Gastroesophageal sphincter (tissue), 4 donors: ENCODE results near the gene NBAS. TPM values are rescaled to one million over a fixed set of nuclear protein-coding genes. Genes with fewer than 3 reads are reported as not detected.

ENCODE experiments used
- ATAC-seq: fragments of 150-250 bp; one replicate; pipeline ENCODE4 v1.9.1; 2016; ENCODE audit warnings: mild to moderate bottlenecking, moderate library complexity
- H3K27ac ChIP-seq, 4 donors: fragments of 200-600 bp; sonication (generic) in 3 of 4; 1 replicate in 3 of 4; 2 replicates in 1 of 4; pipeline ENCODE4 v1.5.1; 2016 to 2019
- H3K27me3 ChIP-seq: fragments of 200-600 bp; sonication (generic); one replicate; pipeline ENCODE4 v1.5.1; 2019
- H3K36me3 ChIP-seq, 2 donors: fragments of 200-600 bp; sonication (generic); one replicate each; pipeline ENCODE4 v1.5.1; 2019; ENCODE audit warnings: control low read depth in 1 of 2
- H3K4me1 ChIP-seq, 3 donors: fragments of 200-600 bp; sonication (generic); 1 replicate in 2 of 3; 2 replicates in 1 of 3; pipeline ENCODE4 v1.5.1; 2016 to 2019; ENCODE audit warnings: control low read depth in 2 of 3
- H3K4me3 ChIP-seq, 2 donors: fragments of 200-600 bp; sonication (generic); one replicate each; pipeline ENCODE4 v1.5.1; 2019; ENCODE audit warnings: mild to moderate bottlenecking in 1 of 2, moderate library complexity in 1 of 2
- H3K9me3 ChIP-seq, 3 donors: fragments of 200-600 bp; sonication (generic); one replicate each; pipeline ENCODE4 v1.5.1; 2017 to 2019; ENCODE audit warnings: control low read depth in 2 of 3
- CTCF ChIP-seq, 4 experiments: fragments of 200-600 bp in 2 of 4; fragments of 450-650 bp in 2 of 4; sonication (generic) in 1 of 4; IDR thresholded peaks; one replicate each; pipeline ENCODE4 v1.5.1; 2017 to 2019; ENCODE audit warnings: antibody characterized with exemption in 4 of 4, mild to moderate bottlenecking in 2 of 4, moderate library complexity in 2 of 4
- EP300 ChIP-seq: sonication (generic); formaldehyde crosslinking; IDR thresholded peaks from one replicate; pipeline ENCODE4 v1.6.1; 2017; ENCODE audit warnings: antibody characterized with exemption, mild to moderate bottlenecking
- POLR2A ChIP-seq, 2 donors: fragments of 450-650 bp; IDR thresholded peaks; one replicate each; pipeline ENCODE4 v1.6.1; 2017; ENCODE audit warnings: antibody characterized with exemption in 2 of 2, mild to moderate bottlenecking in 2 of 2, moderate library complexity in 1 of 2
- POLR2AphosphoS5 ChIP-seq: sonication (generic); formaldehyde crosslinking; IDR thresholded peaks from one replicate; pipeline ENCODE4 v1.6.1; 2017; ENCODE audit warnings: antibody characterized with exemption
- WGBS, 2 donors: methylation state at CpG; one replicate each; pipeline ENCODE4 v1.1.5; 2018; ENCODE audit warnings: low coverage in 1 of 2; 5-methylcytosine and 5-hydroxymethylcytosine counted together
- total RNA-seq, 4 donors: library from RNA; depleted of rRNA; stranded (reverse); fragments of >200 nt; gene quantifications; one replicate each; pipeline ENCODE4 v1.1.0, GENCODE V29; 2016

NBAS gene
- total RNA-seq, 4 donors from 2014 or later: 34.9 to 50.9 (median 40.4) TPM

DNA sequence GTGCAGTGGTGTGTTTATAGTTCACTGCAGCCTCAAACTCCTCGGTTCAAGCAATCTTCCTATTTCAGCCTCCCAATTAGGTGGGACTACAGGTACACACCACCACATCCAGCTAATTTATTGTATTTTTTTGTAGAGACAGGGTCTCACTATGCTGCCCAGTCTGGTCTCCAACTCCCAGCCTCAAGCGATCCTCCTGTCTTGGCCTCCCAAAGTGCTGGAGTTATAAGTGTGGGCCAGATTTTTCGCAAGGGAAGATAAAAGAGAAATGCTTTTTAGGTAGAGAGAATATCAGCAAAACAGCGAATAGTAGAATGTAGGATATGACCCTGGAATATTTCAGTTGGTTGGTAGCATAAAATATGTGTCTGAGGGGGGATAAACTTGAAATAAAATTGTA, 34.8 kb upstream of the NBAS start:
- Histone ChIP-seq H3K27me3 (no peaks in the 10 kb centered on the region), H3K4me3 (no peak overlapping the region), H3K36me3 (peaks cover 15 to 58% of the 10 kb centered on the region in 2 donors), H3K4me1 (peaks cover 0 to 34% (median 13%) of the 10 kb centered on the region in 3 donors), H3K27ac (no peak overlapping the region), H3K9me3 (no peaks in the 10 kb centered on the region)
- TF ChIP-seq EP300 (no peak), POLR2AphosphoS5 (no peak), POLR2A (IDR thresholded peaks at IDR 0.05) (no peak), CTCF (IDR thresholded peaks at IDR 0.05) (no peak)
- WGBS, 2 donors: 97 to 100% methylated on average over 3 to 4 of the region's 4 CpGs
- ATAC-seq: no peak

DNA sequence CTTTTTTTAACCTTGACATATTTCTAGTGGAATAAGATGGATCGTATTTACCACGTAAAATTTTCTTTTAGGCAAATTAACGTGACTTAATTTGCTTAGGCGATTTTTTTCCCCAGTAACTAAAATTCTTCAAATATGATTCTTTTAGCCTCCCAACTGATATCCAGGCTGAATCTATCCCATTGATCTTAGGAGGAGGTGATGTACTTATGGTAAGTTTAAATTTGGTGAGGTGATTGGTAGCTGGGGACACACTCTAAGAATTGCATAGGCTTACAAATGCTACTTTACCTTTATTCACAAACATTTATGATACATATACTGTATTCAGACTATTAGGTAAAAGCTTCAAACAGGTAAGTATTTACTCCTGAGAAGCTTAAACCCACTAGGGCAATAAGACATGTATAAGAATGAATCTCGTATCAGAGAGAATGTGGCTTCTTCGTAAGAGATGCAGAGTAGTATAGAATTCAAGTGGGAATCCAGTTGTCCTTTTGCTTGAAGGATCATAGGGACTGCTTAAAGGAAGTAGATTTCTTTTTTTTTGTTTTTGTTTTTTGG, 34.3 kb upstream of the NBAS start:
- H3K27me3 ChIP-seq: no peaks in the 10 kb centered on the region
- ATAC-seq: no peak
- no peak overlapping the region for H3K27ac ChIP-seq
- no peak overlapping the region for H3K4me3 ChIP-seq
- peaks cover 0 to 35% (median 13%) of the 10 kb centered on the region in 3 donors for H3K4me1 ChIP-seq
- WGBS, 2 donors: 95 to 98% methylated on average over 6 of the region's 6 CpGs
- peaks cover 15 to 53% of the 10 kb centered on the region in 2 donors for H3K36me3 ChIP-seq
- TF ChIP-seq POLR2AphosphoS5 (no peak), POLR2A (IDR thresholded peaks at IDR 0.05) (no peak), CTCF (IDR thresholded peaks at IDR 0.05) (no peak), EP300 (no peak)
- H3K9me3 ChIP-seq: no peaks in the 10 kb centered on the region

DNA sequence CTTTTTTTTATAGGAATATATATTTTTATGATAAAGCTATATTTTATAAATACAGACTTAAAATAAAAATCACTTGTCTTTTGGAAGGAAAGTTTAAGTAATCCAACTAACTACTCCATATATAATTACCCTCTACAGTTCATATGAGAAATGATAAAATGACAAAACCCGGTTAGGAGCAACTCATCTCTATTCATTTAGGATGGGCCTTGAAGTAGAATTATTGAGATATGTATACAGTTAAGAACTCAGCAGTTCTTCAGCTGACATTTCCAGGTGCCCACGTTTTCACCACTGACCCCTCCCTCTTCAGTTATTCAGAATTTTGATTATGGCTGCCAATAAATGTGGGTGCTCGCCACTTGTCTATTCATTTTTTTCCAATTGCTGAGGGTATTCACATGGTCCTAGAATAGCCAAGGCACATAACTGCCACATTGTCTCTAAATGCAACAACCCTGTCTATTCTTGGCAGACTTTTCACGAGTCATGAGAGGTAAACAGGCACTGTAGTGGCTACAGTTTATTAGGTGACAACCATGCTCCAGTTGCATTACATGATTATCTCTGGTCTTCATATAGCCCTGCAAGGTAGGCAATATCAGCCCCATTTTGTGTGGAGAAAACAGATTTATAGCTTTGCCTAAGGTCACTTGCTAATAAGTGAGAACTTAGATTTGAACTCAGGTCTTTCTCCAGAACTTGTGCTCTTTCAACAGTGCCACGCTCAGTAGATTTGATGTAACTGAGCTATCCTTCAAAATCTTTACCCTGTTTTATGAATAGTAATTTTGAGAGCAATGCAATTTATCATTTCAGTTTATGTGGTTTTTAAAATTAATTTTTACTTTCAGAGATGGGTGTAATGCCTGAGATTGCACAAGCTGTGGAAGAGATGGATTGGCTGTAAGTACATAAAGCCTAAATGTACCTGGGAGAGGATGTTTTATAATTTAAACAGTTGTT, 33.4 kb upstream of the NBAS start:
- Histone ChIP-seq H3K9me3 (no peaks in the 10 kb centered on the region), H3K27me3 (no peaks in the 10 kb centered on the region), H3K36me3 (peaks cover 7 to 45% of the 10 kb centered on the region in 2 donors), H3K4me1 (peaks cover 0 to 35% (median 13%) of the 10 kb centered on the region in 3 donors), H3K4me3 (no peak overlapping the region), H3K27ac (no peak overlapping the region)
- TF ChIP-seq CTCF (IDR thresholded peaks at IDR 0.05): no peak
- TF ChIP-seq POLR2A (IDR thresholded peaks at IDR 0.05): no peak
- TF ChIP-seq POLR2AphosphoS5: no peak
- no peak for TF ChIP-seq EP300
- WGBS, 2 donors: 59 to 61% methylated on average over 4 to 5 of the region's 5 CpGs
- no peak for ATAC-seq

DNA sequence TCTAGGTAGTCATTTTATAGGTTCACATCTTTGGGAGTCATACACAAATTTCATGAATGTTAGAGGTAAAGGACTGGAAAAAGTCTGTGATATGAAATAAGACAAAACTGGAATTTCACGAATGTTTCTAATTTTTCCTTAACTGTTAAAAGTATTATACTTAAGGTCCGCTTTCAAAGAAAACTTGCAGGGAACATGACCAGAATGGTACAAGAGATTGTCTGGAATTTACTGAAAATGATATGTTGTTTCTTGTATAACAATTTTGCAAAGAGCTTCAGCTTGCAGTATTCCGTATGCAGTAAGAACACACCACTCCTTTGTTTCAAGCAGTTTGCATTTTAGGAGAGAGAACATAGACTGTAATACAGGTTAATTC, 32.2 kb upstream of the NBAS start:
- H3K4me3 ChIP-seq: peak overlapping the region in 1 of 2 donors; percentile 94
- H3K36me3 ChIP-seq: peaks cover 7 to 32% of the 10 kb centered on the region in 2 donors
- peaks cover 0 to 35% (median 13%) of the 10 kb centered on the region in 3 donors for H3K4me1 ChIP-seq
- WGBS, 2 donors: 81 to 82% methylated on average over 3 of the region's 3 CpGs
- ATAC-seq: no peak
- H3K27me3 ChIP-seq: no peaks in the 10 kb centered on the region
- no peak overlapping the region for H3K27ac ChIP-seq
- TF ChIP-seq POLR2A (IDR thresholded peaks at IDR 0.05) (no peak), CTCF (IDR thresholded peaks at IDR 0.05) (no peak), EP300 (no peak), POLR2AphosphoS5 (no peak)
- no peaks in the 10 kb centered on the region for H3K9me3 ChIP-seq
